NCI-H460 (cell line): ENCODE results near the gene ST6GALNAC4. TPM values are rescaled to one million over a fixed set of nuclear protein-coding genes. Genes with fewer than 3 reads are reported as not detected.
"Not testable (repeated sequence)": the region's sequence is repeated elsewhere in the genome, so short reads cannot be mapped to it uniquely, and the experiment has no call there.

ENCODE experiments used
- DNase-seq: peaks from one replicate; pipeline ENCODE4 v3.0.0-alpha.2; 2016; ENCODE audit warnings: low read depth; ENCODE audit errors: extremely low read depth
- total RNA-seq: library from RNA; depleted of rRNA; stranded (reverse); fragments of >200 nt; shearing (Covaris generic); gene quantifications from 2 replicates; pipeline ENCODE4 v1.2.3, GENCODE V29; 2014

Gene ST6GALNAC4
- total RNA-seq, 1 experiment from 2014 or later = 36.2 TPM

DNA sequence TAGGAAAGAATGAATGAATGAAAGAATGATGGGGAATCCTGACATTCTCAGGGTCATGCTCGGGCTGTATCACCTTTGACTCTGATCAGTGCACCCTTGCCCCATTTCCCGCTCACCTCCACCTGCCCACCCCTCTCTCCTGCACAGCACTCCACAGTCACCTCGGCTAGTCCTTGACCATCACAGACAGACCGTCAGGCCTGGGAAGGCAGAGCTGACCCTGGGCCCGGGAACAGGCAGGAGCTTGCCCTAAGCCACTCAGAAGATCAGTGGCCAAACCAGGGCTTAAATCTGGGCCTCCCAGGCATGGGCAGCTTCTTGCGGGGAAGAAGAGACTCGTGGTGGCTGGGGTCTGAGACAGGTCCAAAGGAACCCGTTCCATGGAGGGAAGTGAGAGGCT, 21.0 kb downstream of the ST6GALNAC4 start:
- DNase-seq = no peak

DNA sequence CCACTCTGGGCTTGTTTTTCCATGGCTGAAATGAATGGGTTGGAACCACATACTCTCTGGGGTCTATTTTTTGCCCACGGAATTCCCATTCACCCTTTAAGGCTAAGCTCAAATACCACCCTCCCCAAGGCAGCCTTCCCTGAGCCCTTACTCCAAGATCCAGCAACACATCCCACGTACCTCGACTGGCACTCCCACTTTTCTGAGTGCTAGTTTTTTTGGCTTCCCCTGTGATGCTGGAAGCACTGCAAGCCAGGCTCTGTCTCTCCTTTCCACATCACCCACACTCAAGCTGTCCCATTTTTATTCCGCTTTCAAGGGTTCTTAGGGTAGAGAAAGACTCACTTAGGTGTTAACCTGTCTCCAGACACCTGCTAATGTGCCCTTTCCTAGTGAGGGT, 23.4 kb downstream of the ST6GALNAC4 start:
- no peak for DNase-seq

DNA sequence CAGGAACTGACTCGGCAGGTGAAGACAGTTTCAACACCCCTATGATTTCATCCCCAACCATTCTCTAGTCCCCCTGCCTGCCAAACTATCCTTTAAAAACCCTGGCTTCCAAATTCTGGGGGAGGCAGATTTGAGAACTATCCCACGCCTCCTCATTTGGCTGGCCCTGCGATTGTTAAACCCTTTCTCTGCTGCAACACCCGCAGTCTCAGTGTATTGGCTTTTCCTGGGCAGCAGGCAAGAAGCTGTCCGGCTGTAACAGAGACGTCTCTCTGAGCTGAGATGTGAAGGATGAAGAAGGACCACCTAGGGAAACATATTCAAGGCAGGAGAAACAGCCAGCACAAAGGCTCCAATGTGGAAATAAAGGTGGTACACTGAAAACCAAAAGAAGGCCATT, 24.0 kb downstream of the ST6GALNAC4 start:
- no peak for DNase-seq

DNA sequence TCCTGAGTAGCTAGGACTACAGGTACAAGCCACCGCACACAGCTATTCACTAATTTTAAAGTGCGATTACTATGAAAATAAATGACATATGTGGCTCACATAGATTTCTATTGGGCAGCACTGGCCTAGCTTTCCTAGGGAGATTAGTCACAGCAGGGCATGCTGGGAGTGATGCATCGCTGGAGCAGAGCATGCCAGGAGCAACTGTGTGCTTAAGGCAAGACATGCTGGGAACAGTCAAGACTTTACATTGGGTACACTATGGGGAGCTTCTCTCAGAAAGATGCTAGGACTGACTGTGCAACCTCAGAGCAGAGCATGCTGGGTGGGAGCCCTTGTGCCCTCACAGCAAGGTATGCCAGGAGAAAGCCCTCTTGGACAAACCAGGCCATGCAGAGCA, 26.8 kb downstream of the ST6GALNAC4 start:
- no peak for DNase-seq

DNA sequence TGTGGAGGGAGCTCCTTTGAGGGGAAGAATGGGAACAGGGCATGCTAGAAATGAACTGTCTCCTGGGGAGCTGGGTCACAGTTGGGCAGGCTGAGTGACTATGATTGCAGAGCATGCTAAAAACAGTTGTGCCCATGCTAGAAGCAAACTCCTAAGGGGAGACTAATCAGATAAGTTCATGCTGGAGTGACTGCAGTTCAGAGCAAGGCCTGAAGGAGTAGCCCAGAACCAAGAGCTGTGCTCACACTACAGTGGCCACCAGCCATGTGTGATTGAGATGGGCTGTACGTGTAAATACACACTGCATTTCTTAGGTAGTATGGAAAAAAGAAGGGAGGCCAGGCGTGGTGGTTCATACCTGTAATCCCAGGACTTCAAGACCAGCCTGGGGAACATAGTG, 29.0 kb downstream of the ST6GALNAC4 start:
- no peak for DNase-seq

- DNase-seq = no peak
Measured at GRCh38 chr9:127886401-127886972, 30.4 kb downstream of the ST6GALNAC4 start.

DNA sequence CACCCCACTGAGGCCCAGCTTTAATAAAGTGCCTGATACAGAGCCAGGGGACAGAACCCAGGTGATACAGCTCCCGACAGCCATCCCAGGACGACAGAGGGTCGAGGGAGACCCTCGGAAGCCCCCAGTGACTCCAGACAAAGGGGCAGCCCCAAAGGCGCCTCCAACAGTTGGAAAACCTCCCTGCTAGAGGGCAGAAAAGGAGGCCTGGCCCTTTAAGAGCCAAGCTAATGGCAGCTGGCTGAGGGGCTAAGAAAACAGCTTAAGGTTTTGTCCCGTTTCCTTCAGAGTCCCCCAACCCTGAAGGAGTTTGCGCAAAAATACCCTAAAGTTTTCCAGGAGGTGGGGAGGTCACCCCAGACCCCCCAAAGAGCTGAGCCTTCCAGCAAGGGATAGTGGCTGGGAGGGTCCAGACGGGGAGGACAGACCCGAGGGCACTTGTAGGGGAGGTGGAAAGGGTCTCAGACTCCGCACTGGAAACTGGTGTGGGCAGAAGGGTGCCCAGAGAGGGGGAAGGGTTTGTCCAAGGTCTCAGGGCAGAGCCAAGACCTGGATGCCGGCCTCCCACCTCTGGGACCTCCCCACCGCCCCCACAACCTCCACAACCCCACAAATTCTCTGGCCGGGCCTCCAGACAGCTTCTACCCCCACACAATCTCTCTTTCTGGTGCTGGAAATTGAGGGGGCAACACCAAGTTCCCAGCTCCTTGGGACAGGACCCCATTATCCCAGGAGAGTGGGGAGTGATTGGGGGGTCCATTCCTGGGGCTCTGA, 31.1 kb downstream of the ST6GALNAC4 start:
- no peak for DNase-seq

- no peak for DNase-seq
Measured at GRCh38 chr9:127884976-127885490, 31.8 kb downstream of the ST6GALNAC4 start.

GRCh38 chr9:127884427-127884911, 32.4 kb downstream of the ST6GALNAC4 start:
- no peak for DNase-seq

DNA sequence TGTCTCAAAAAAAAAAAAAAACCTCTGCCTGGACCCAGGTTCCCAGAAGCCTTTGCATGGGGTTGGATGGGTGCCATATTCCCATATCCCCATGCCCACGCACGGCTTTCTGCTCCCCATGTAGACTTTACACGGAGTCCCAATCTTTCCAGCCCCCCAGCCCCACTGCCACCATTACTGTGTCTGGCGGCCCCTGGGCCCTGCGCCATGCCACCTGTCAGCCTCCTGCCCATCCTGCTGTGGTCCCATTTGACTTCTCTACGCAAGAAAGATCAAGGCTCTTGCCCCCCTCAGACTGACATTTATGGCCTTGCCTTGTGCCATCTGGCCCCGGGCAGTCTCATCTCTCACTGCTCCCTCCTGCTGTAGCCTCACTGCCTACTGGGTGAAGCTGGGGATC, 32.9 kb downstream of the ST6GALNAC4 start:
- DNase-seq = no peak

DNA sequence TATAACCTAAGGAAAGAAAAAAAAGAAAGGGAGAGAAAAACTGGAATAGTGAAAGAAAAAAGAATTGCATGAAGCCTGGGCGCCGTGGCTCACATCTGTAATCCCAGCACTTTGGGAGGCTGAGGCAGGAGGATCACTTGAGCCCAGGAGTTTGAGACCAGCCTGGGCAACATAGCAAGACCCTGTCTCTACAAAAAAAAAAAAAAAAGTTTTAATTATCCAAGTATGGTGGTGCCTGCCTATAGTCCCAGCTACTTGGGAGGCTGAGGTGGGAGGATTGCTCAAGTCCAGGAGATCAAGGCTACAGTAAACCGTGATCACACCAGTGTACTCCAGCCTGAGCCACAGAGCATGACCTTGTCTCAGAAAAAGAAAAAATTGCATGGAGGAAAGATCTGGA, 35.1 kb downstream of the ST6GALNAC4 start:
- DNase-seq = not testable (repeated sequence)

DNA sequence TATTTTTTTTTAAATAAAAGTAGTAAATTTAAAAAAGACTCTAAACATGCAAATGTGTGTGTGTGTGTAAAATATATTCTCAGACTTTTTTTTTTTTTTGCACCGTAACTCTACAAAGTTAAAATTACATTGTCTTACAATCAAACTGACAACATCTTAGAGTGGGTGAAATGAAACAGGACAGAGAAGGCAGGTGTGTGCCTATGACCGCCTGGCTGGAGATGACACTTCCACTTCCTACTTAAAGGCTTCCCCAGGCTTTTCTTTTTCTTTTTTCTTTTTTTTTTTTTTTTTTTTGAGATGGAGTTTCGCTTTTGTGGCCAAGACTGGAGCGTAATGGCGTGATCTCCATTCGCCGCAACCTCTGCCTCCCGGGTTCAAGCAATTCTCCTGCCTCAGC, 36.7 kb downstream of the ST6GALNAC4 start:
- DNase-seq = no peak

DNA sequence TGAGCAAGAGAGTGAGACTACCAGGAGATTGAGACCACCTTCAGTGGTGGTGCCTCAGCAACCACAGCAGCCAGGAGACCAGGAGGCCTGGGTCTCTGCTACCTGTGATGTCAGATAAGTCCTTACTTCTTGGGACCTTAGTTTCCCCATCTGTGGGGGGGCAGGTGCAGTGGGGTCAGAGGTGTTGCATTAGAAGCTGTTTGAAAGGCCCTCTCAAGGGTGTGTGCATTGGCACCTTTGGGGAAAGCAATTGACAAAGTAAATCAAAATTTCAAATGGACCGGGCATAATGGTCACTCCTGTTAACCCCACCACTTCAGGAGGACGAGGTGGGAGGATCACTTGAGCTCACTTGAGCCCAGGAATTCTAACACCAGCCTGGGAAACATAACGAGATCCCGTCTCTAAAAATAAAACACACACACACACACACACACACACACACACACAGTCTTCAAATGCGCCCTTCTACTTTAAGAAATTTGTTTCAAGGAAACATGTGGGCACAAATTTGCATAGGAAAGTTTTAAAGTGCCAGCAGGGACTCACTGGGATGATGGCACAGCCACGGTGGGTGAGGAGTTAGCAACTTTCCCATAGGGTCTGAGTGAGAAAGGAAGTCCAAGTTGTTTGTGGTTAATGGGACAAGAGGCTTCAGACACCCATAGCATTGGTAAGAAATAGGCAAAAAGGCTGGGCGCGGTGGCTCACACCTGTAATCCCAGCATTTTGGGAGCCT, 38.0 kb downstream of the ST6GALNAC4 start:
- DNase-seq = no peak

DNA sequence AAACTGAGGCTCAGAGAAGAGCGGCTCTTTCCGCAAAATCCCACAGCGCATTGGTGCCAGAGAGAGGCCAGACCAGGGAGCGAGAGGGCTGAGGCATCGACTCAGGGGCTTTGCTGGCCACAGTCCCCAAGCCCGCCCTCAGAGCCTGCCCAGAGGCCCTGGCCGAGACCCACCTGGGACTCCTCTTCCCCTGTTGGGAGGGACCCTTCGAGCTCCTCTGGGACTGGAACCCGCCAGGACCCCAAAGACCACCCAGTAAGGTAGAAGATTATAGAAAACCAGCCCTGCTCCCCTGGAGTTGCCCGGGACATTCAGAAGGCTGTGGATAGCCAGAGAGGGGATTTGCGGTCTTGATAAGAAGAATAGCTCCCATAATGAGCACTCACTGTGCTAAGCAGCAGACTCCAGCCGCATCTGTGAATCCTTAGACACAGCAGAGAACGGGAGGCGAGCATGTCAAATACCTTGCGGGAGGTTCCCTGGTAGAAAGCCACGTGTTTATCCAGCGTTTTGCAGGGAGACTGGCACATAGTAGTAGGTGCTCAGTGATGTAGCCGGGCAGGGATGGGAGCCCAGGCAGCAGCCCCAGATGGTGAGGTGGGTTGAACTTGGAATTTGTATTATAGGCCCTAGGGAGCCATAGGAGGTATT, 38.7 kb downstream of the ST6GALNAC4 start:
- no peak for DNase-seq

DNA sequence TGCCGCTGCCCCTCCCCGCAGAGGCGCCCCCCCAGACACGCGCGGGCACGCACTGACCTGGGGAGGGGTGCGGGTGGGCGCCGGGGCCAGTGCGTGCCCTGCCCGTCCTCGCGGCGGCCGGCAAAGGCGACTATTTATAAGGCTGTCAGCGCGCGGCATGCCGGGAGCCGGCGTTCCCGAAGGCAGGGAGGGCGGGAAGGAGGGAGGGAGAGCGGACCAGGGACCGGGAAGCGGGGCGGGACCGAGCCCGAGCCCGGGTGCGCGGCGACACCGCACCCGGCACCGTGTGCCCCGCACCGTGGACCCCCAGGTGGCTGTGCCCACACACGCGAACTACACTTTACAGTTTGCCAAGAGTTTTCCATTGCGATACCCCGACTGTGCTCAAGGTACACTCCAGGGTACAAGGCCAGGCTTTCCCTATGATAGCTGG, 39.3 kb downstream of the ST6GALNAC4 start, which contains the start of gene AK1:
TSS of gene AK1 (minus strand) at position 110 of the 433 bp plus-strand sequence. CDS start 3,058 bp downstream, outside the sequence.
- peak; percentile 56 for DNase-seq

DNA sequence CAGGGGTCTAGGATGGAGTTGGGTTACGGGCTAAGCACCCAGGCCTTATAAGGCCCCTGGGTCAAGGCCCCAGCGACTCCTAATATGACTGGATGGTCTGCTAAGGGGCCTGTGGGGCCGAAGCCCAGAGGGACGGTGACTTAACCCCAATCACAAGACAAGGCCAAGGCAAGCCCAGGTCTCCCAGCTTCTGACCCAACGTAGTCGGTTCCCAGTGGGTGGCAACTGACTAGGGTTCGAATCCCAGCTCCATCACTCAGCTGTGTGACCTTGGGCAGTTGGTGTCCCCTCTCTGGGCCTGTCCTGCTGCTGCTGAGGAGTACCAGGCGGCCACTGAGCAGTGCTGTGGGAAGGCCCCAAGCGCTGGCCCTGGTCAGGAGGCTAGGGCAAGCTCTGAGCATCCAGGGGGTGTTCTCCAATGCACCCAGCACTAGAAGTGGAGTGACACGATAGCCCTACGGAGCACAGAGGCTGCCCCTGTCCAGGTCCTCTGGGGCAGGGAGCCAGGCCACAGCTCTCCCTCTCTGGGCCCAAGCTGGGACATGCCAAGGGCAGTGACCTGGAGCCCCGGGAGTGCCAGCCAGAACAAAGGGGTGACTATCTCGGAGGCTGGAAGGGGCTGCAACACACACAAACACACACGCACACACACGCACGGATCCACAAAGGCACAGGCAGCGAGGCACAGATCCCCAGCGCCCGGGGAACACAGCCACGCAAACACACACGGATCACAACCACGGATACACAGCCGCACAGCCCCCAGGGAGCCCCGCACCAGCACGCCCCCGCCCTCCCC, 39.9 kb downstream of the ST6GALNAC4 start:
- no peak for DNase-seq

DNA sequence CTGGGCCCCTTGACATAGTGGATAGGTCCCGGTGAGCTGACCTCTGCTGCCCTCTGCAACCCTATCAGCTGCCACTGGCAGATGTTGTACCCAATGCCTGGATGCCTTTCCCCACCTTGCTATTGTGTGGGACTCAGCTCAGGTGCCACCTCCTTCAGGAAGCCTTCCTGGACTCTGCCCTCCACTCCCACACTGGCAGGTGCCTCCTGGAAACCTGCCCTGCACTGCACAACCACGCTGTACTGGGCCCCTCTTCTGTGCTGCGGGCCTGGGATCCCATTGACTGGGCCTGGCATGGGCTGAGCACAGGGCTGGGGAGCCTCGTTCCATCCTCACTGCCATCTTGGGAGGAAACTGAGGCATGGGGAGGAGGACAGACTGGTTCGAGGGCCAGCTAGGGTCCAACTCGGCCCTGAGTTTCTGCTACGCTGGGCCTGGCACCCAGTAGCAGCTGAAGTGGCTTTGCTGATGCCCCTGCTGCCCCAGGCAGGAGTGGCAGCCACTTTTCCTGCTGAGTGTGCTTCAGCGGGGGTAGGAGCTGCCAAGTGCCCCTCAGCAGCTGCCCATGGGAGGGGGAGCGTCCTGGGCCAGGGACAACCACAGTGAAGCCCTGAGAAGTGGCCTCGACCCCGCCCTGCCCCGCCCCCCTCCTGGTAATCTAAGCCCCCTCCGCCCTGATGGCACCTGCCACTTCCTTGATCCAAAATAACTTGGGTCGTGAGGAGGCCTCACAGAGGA, 40.6 kb downstream of the ST6GALNAC4 start:
- no peak for DNase-seq

- DNase-seq = no peak
Measured at GRCh38 chr9:127875306-127875966, 41.4 kb downstream of the ST6GALNAC4 start.
